AG08396 (cell line): ENCODE data around the gene CBX8.

Experiments
- DNase-seq: peaks from one replicate; pipeline ENCODE4 v3.0.0; 2012; ENCODE audit warnings: low spot score, mixed read lengths

CBX8 gene

GRCh38 chr17:79804856-79805696 lies 8.2 kb upstream of the CBX8 start:
- no peak for DNase-seq

GRCh38 chr17:79803997-79804855 lies 7.3 kb upstream of the CBX8 start:
- no peak for DNase-seq

DNA sequence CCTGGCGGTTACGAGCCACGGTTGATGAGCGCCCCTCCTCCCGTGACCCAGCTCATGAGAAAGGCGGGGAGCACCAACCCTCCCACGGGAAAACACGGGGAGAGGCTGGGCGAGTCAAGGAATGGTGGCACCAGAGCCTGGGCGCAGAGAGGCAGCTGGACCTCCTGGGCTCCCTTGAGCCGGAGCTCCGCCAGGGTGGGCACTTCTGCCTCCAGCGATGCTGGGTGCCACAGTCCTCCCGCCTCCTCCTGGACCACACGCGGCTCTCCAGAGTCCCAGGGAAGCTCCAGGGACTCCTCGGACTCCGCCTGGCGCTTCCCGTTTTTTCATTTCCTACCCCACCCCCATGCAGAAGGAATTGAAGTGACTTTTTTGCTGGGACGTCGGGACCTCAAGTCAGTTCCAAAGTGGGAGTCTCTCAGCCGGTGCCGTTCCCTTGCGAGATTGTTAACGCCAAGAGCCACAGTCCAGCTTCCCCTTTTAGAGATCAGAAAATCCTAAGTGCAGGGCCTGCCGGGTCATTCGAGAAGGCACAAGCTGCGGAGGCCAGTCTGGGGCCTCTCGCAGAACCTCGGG lies 6.6 kb upstream of the CBX8 start:
- DNase-seq = no peak

GRCh38 chr17:79802736-79803420 lies 6.0 kb upstream of the CBX8 start:
- DNase-seq = no peak

DNA sequence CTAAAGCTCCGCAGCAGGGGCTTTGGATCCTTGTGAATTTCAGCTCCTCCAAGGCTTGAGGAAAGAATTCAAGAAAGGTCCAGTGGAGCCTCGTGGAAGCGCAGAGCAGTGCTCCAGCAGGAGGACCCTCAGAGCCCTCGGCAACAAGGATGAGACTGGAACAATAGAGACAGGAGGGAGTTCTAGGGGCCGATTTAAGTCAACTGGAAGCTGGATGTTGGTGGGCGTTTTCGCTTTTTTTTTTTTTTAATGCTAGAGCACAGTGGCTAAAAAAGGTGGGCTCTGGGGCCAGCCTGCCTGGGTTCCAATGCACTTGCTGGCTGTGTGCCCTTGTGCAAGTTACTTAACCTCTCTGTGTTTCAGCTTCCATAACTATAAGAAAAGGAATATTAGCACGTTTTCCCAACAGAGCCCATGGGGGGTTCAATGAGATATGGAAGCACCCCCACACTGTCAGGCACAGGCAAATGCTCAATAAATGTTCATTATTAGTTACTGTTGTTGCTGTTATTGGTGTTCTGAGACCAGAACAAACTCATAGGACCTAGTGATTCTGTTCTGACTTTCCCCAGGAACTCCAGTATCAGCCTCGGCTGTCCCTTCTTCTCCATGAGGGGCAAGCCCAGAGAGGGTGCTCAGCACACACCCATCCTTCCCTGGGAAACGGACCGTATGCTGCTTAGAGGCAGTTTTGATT lies 5.3 kb upstream of the CBX8 start:
- DNase-seq = no peak

- no peak for DNase-seq
These were observed 4.5 kb upstream of the CBX8 start for GRCh38 chr17:79801156-79802038.

- DNase-seq = peak; percentile 59
These were observed 3.7 kb upstream of the CBX8 start for GRCh38 chr17:79800325-79801155.

DNA sequence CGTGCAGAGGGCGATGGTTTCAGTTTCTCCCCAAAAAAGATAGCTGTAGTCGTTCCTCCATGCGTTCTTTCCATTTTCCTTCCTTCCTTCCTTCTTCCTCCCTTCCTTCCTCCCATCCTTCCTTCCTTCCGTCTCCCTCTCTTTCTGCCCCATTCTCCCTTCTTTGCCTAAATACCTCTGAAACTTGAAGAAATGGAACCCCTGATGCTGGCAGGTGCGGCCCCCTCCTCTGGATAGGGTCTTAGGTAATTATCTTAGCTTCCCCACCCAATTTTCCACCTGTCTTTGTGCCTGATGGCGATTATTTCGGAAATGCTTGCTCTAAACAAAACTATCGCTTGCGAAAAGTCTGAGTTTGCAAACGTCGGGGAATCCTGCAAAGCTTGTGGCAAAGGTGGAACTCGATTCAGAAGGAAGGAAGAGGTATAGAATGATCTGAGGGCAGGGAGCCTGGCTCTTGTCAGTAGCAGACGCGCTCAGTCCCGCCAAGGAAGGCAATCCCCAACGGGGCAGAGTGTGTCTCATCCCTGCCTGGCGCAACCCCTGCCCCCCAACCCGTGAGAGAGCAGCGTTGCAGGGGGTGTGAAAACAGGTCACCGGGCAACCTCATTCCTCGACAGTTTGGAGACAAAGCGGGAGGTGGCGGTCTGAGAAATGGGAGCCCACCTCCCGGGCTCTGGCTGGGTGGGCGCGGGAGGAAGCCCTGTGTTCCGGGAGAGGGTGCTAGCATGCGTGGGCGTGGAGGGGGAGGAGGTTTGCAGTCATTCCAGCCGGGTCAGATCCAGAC lies 2.9 kb upstream of the CBX8 start:
- no peak for DNase-seq

- DNase-seq = no peak
These were observed 2.3 kb upstream of the CBX8 start for GRCh38 chr17:79799174-79799537.

GRCh38 chr17:79798299-79799173 lies 1.7 kb upstream of the CBX8 start:
- DNase-seq = no peak

DNA sequence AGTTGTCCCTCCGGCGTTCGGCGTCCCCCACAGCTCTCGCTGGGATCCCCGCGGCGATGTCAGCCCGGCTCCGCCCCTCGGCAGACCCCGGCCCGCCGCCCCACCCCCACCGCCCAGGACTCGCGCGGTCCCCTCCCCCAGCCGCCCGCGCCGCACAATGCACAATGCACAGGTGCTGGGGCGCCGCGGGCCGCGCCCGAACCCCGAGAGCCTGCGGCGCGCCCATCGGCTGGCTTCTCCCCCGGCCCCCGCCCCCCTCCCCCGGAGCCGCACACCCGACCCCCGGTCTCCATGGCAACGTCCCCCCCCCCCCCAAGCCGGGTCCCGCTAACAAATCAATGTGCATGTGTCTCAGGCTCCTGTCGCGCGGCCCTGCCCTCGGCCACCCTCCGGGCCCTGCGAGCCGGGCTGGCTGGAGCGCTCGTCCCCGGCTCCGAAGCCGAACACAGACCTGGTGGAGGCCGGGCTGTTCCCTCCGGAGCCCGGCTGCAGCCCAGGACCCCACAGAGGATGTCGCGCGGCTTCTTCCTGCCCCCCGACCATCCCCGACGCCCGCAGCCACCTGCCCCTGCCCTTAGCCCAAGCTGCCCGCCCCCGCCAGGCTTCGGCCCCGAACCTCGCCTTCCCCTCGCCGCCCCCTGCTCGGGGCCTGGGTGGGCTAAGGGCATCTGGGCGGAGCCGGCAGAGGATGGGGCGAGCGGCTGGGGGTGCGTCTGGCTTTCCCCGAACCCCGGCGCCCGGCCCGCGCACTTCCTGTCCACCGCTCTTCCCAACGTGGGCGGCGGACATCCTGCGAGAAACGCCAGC lies 818 bp upstream of the CBX8 start:
- peak; percentile 51 for DNase-seq

GRCh38 chr17:79796444-79796762 lies 474 bp downstream of the CBX8 start:
- no peak for DNase-seq

DNA sequence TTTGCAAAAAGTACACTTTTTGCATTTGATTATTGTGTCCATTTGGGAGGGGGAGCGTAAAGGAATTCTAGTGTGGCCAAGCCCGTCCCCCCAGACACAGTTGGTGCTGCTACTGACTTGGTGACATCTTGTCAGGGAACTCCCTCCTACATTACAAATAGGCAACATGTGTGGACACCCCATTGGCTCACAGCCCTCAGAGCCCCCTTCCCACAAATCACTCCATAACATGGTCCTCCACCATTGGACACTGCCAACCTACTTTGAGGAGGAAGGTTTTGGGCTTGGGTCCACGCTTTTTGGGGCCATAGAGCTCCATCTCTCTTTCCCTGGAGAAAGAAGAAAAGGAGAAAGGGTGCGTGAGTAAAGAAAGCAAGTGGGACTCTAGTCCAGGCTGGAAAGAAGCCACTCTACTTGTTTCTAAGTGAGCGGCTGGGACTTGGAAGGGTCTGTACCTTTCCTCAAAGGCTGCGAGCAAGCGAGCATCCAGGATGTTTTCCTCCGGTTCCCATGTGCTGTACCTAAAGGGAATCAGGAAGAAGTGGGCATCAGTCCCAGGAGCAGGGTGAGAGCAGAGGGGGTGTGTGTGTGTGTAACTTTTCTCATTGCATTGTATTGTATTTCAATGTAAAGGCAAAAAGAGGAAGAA lies 958 bp downstream of the CBX8 start:
- DNase-seq = no peak

DNA sequence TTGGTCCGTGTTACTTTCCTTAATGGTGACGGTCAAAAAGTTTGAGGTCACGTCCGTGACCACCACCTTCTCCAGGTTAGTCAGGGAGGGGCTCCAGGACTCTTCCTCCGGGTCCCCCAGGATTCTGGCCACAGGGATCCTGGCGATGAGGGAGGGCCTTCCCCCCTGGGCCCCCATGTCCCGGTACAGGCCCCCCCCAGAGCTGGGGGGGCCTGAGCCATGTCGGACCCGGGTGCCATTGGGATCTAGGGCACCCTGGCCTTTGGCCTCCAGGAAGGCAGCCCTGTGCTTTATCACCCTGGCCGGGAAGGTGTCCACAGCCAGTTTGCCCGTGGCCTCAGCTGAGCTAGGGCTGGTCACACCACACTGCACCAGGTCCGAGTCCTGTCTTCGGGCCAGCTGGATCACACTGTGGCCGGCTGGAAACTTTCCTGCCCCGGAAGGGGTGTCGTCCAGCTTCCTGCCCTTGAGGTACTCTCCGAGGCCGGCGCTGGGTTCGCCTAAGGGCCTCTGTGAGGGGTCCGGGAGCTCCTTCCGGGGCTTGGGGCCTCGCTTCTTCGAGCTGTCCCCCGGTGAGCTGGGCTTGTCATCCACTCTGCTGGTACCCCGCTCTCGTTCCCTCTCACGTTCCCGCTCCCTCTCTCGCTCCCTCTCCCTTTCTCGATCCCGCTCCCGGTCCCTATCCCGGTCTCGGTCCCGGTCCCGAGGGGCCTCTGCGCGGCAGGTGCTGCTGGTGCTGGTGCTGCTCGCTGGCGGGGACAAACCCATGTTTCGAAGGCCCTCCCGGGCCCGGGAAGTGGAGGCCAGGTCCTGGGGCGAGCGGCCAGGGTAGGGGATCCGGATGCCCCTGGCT lies 2.0 kb downstream of the CBX8 start:
- DNase-seq = no peak

DNA sequence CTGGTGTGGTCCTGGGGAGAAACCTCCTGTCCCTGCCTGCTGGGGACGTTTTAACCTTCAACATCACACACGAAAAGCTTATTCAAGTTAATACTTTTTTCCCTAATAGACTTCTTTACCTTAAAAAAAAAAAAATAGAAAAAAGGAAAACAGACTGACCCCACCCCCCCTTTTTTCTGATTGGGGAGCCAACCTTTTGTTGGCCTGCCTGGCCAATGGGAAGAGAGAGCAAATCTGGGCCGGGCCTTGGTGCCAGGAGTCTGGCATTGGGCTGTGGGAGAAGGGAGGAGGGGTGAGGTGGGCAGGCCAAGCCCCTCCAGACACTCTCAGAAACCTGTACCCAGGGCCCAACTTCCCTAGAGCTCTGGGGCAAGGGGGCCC lies 3.0 kb downstream of the CBX8 start:
- peak; percentile 93 for DNase-seq
